Hepatocyte (in vitro differentiated cells): ENCODE data around the gene TMEM135.

Experiments used
- CTCF ChIP-seq: fragments of 200-600 bp; sonication (generic); IDR thresholded peaks from 2 replicates; pipeline ENCODE4 v1.5.1; 2016; ENCODE audit warnings: antibody characterized with exemption, mild to moderate bottlenecking; ENCODE audit not compliant: poor library complexity
- EZH2 ChIP-seq: fragments of 200-600 bp; sonication (generic); IDR thresholded peaks from 2 replicates; pipeline ENCODE4 v1.6.1; 2016; ENCODE audit warnings: antibody characterized with exemption, mild to moderate bottlenecking, borderline replicate concordance
- EZH2phosphoT487 ChIP-seq: fragments of 200-600 bp; sonication (generic); IDR thresholded peaks from one replicate; pipeline ENCODE4 v1.6.1; 2018; ENCODE audit warnings: antibody characterized with exemption, mild to moderate bottlenecking, low read depth, moderate library complexity; ENCODE audit not compliant: unreplicated experiment, severe bottlenecking

GRCh38 chr11:87263264-87263838, 225.6 kb downstream of the TMEM135 start:
- TF ChIP-seq CTCF (no peak), EZH2phosphoT487 (no peak), EZH2 (no peak)
